ENCODE data around the gene WWOX.

WWOX gene

GRCh38 chr16:78452025-78452555, 352.6 kb downstream of the WWOX start:
- no peak for TF ChIP-seq SIN3A (IDR thresholded peaks at IDR 0.05; ENCODE audit: borderline replicate concordance, insufficient read depth, low read length)
- TF ChIP-seq FOXP2 (optimal IDR thresholded peaks at IDR 0.05; ENCODE audit: borderline replicate concordance, extremely low read depth, extremely low read length, insufficient read depth), result no peak
- no peak for TF ChIP-seq POLR2AphosphoS5 (IDR thresholded peaks at IDR 0.05; ENCODE audit: low read depth, low read length)
- no peak for TF ChIP-seq TAF1 (IDR thresholded peaks at IDR 0.05; ENCODE audit: borderline replicate concordance, insufficient read depth, low read length)
- no peak for TF ChIP-seq REST (IDR thresholded peaks at IDR 0.05; ENCODE audit: insufficient read depth in 1 of 2, low read depth in 2 of 2, low read length in 2 of 2)

DNA sequence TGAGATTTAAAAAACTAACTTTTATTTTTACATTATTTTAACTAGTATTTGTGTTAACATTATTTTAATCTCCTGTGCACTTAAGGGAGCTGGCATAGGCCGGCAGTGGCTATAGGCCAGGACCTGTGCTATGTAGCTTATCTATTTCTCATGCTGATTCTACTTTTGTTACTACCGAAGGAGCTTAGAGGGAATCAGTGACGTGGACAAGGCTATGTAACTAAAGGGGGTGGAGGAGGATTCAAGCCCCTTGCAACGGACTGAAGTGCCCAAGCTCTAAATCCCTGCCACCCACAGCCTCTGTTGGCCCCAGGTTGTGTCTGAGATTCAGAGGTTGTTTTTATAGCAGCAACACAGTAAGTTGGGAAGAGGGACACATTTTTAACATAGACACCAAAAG, 356.4 kb downstream of the WWOX start:
- no peak for TF ChIP-seq SIN3A (IDR thresholded peaks at IDR 0.05; ENCODE audit: borderline replicate concordance, insufficient read depth, low read length)
- TF ChIP-seq FOXP2 (optimal IDR thresholded peaks at IDR 0.05; ENCODE audit: borderline replicate concordance, extremely low read depth, extremely low read length, insufficient read depth), result no peak
- TF ChIP-seq REST (IDR thresholded peaks at IDR 0.05; ENCODE audit: insufficient read depth in 1 of 2, low read depth in 2 of 2, low read length in 2 of 2), result no peak
- no peak for TF ChIP-seq POLR2AphosphoS5 (IDR thresholded peaks at IDR 0.05; ENCODE audit: low read depth, low read length)
- TF ChIP-seq TAF1 (IDR thresholded peaks at IDR 0.05; ENCODE audit: borderline replicate concordance, insufficient read depth, low read length), result no peak

GRCh38 chr16:78458588-78458987, 359.1 kb downstream of the WWOX start:
- TF ChIP-seq TAF1 (IDR thresholded peaks at IDR 0.05; ENCODE audit: borderline replicate concordance, insufficient read depth, low read length), result no peak
- no peak for TF ChIP-seq POLR2AphosphoS5 (IDR thresholded peaks at IDR 0.05; ENCODE audit: low read depth, low read length)
- no peak for TF ChIP-seq FOXP2 (optimal IDR thresholded peaks at IDR 0.05; ENCODE audit: borderline replicate concordance, extremely low read depth, extremely low read length, insufficient read depth)

- TF ChIP-seq TAF1 (IDR thresholded peaks at IDR 0.05; ENCODE audit: borderline replicate concordance, insufficient read depth, low read length), result no peak
- no peak for TF ChIP-seq FOXP2 (optimal IDR thresholded peaks at IDR 0.05; ENCODE audit: borderline replicate concordance, extremely low read depth, extremely low read length, insufficient read depth)
- TF ChIP-seq REST (IDR thresholded peaks at IDR 0.05; ENCODE audit: insufficient read depth in 1 of 2, low read depth in 2 of 2, low read length in 2 of 2), result no peak
- TF ChIP-seq POLR2AphosphoS5 (IDR thresholded peaks at IDR 0.05; ENCODE audit: low read depth, low read length), result no peak
- no peak for TF ChIP-seq SIN3A (IDR thresholded peaks at IDR 0.05; ENCODE audit: borderline replicate concordance, insufficient read depth, low read length)
Observed at GRCh38 chr16:78460428-78460827, 361.0 kb downstream of the WWOX start.

GRCh38 chr16:78461087-78461486, 361.6 kb downstream of the WWOX start:
- TF ChIP-seq FOXP2 (optimal IDR thresholded peaks at IDR 0.05; ENCODE audit: borderline replicate concordance, extremely low read depth, extremely low read length, insufficient read depth) (no peak), TAF1 (IDR thresholded peaks at IDR 0.05; ENCODE audit: borderline replicate concordance, insufficient read depth, low read length) (no peak), POLR2AphosphoS5 (IDR thresholded peaks at IDR 0.05; ENCODE audit: low read depth, low read length) (no peak), REST (IDR thresholded peaks at IDR 0.05; ENCODE audit: insufficient read depth in 1 of 2, low read depth in 2 of 2, low read length in 2 of 2) (no peak), SIN3A (IDR thresholded peaks at IDR 0.05; ENCODE audit: borderline replicate concordance, insufficient read depth, low read length) (no peak)
